HG02885 (cell line): Measurements from ENCODE around the gene ULBP2.

Experiments
- ATAC-seq: cut with Tn5 transposase; IDR thresholded peaks from one replicate; pipeline ENCODE4 v1.9.1; 2021; ENCODE audit warnings: mild to moderate bottlenecking; ENCODE audit not compliant: unreplicated experiment, poor library complexity

The ULBP2 gene

GRCh38 chr6:149941583-149942460 is at the start of gene ULBP2:
Gene ULBP2 (plus strand): TSS chr6:149942014. CDS start chr6:149942073, 59 bp downstream.
- peak; percentile 58 for ATAC-seq

- ATAC-seq = no peak
These were observed 46.7 kb upstream of the ULBP2 start for GRCh38 chr6:149895048-149895590.

GRCh38 chr6:149895833-149896271 is 46.0 kb upstream of the ULBP2 start:
- ATAC-seq = no peak

- no peak for ATAC-seq
These were observed 45.3 kb upstream of the ULBP2 start for GRCh38 chr6:149896491-149896890.

GRCh38 chr6:149897015-149897697 is 44.7 kb upstream of the ULBP2 start:
- ATAC-seq = no peak

- no peak for ATAC-seq
These were observed 43.7 kb upstream of the ULBP2 start, which contains the start of gene RAET1E for GRCh38 chr6:149897855-149898744. Gene RAET1E (minus strand): TSS chr6:149898113. CDS start chr6:149890901, 7,212 bp downstream.

GRCh38 chr6:149898966-149899365 is 42.8 kb upstream of the ULBP2 start:
- no peak for ATAC-seq

GRCh38 chr6:149899486-149899885 is 42.3 kb upstream of the ULBP2 start:
- ATAC-seq = no peak

- no peak for ATAC-seq
These were observed 41.7 kb upstream of the ULBP2 start for GRCh38 chr6:149899926-149900619.

GRCh38 chr6:149900620-149901443 is 41.0 kb upstream of the ULBP2 start:
- no peak for ATAC-seq

GRCh38 chr6:149901444-149902140 is 40.2 kb upstream of the ULBP2 start:
- ATAC-seq = no peak

GRCh38 chr6:149903938-149904611 is 37.7 kb upstream of the ULBP2 start:
- no peak for ATAC-seq

GRCh38 chr6:149904661-149905370 is 37.0 kb upstream of the ULBP2 start:
- no peak for ATAC-seq

- ATAC-seq = no peak
These were observed 36.4 kb upstream of the ULBP2 start for GRCh38 chr6:149905371-149905910.

GRCh38 chr6:149905911-149906371 is 35.9 kb upstream of the ULBP2 start:
- no peak for ATAC-seq

- no peak for ATAC-seq
These were observed 35.4 kb upstream of the ULBP2 start for GRCh38 chr6:149906405-149906804.

GRCh38 chr6:149907317-149907716 is 34.5 kb upstream of the ULBP2 start:
- no peak for ATAC-seq
